ENCODE data around the gene CCDC157. TPM values are rescaled to one million over a fixed set of nuclear protein-coding genes. Genes with fewer than 3 reads are reported as not detected.

Gene CCDC157
- total RNA-seq, 1 donor: 2.9 TPM

DNA sequence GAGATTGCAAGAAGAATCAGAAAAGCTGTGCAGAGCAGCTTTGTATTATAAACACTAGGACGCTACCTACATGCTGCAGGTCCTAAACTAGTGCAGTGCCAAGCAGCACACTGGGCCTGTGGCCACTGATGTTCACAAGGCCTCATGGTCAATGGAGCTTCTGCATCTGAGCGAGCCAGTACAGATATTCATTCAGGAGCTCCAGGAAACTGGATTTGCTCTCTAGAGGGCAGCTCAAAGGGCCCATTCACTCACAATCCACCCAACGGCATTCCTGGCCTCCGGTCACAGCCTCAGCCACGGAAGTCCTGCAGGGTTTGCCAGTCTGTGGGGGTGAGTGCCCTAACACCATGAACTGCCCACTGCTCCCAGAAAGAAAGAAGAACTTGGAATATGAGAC lies 24.3 kb upstream of the CCDC157 start:
- no peak for DNase-seq (ENCODE audit: insufficient read length, low spot score, missing footprints)
- Histone ChIP-seq H3K27me3 (ENCODE audit: insufficient read depth, low read length) (no peaks in the 10 kb centered on the region), H3K4me1 (ENCODE audit: insufficient read depth, low read length) (no peaks in the 10 kb centered on the region), H3K27ac (ENCODE audit: low read depth, low read length) (no peak overlapping the region), H4K20me1 (ENCODE audit: insufficient read depth, low read length) (peaks cover 8% of the 10 kb centered on the region), H3K9me3 (ENCODE audit: low read depth, low read length) (no peaks in the 10 kb centered on the region), H2AFZ (ENCODE audit: low read length) (no peak overlapping the region), H3K4me2 (ENCODE audit: insufficient read depth, low read length) (no peak overlapping the region), H3K4me3 (ENCODE audit: insufficient read depth, low read length) (no peak overlapping the region), H3K79me2 (ENCODE audit: insufficient read depth, low read length) (no peaks in the 10 kb centered on the region), H3K36me3 (ENCODE audit: insufficient read depth, low read length) (peaks cover 70% of the 10 kb centered on the region)
- TF ChIP-seq, protein P1, sequence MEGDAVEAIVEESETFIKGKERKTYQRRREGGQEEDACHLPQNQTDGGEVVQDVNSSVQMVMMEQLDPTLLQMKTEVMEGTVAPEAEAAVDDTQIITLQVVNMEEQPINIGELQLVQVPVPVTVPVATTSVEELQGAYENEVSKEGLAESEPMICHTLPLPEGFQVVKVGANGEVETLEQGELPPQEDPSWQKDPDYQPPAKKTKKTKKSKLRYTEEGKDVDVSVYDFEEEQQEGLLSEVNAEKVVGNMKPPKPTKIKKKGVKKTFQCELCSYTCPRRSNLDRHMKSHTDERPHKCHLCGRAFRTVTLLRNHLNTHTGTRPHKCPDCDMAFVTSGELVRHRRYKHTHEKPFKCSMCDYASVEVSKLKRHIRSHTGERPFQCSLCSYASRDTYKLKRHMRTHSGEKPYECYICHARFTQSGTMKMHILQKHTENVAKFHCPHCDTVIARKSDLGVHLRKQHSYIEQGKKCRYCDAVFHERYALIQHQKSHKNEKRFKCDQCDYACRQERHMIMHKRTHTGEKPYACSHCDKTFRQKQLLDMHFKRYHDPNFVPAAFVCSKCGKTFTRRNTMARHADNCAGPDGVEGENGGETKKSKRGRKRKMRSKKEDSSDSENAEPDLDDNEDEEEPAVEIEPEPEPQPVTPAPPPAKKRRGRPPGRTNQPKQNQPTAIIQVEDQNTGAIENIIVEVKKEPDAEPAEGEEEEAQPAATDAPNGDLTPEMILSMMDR (IDR thresholded peaks at IDR 0.05; ENCODE audit: extremely low read depth, low read depth, low read length): no peak

DNA sequence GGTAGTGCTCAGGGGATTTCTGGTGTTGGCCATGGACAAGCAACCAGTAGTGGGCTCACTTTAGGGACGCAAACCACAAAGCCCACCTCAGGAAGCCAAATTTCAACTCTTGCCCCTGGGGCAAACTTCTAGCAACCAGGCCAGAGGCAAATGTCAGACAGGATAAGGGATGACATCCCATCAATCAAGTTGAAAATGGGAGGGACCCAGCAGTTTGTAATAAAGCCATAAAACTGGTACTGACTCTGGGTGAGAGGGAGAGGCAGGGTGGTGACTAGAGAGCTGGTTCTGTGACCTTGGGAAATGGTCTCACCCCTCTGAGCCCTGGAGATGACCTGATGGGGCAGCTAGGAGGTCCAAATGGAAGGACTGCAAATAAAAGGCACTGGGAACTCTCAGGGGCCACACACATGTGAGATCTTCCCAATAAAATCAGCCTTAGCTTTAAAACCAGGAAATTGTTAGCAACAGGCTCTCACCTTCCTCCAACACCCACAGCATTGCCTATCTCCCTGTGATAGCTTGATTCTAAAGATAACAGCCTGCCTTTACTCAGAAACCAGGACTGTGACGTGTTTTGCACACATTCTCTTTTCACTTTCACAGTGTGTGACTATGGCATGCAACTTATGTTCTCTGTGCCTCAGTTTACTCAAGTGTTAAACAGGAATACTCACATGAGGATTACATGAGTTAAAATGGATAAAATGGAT lies 23.7 kb upstream of the CCDC157 start:
- H3K79me2 ChIP-seq (ENCODE audit: insufficient read depth, low read length): no peaks in the 10 kb centered on the region

DNA sequence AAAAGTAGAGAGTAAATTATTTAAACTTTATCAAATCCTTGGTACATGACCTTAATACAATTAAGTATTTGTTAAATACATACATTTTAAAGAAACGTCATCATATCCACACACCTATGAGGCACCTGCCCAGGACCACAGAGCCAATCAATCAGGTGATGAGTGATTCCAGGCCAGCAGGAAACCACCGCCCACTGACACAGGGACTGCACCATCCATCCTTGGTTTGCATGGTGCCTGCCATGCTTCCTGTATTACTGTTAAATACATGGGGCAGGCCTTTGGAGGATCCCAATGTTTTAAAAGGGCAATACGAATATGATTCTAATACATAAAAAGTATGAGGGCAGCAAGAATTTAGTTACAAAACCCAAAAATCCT lies 23.1 kb upstream of the CCDC157 start:
- no peak overlapping the region for H2AFZ ChIP-seq (ENCODE audit: low read length)
- H3K27me3 ChIP-seq (ENCODE audit: insufficient read depth, low read length): no peaks in the 10 kb centered on the region
- peaks cover 81% of the 10 kb centered on the region for H3K36me3 ChIP-seq (ENCODE audit: insufficient read depth, low read length)
- no peak overlapping the region for H3K27ac ChIP-seq (ENCODE audit: low read depth, low read length)
- H3K4me2 ChIP-seq (ENCODE audit: insufficient read depth, low read length): no peak overlapping the region
- no peaks in the 10 kb centered on the region for H3K79me2 ChIP-seq (ENCODE audit: insufficient read depth, low read length)
- no peaks in the 10 kb centered on the region for H3K9me3 ChIP-seq (ENCODE audit: low read depth, low read length)
- H3K4me1 ChIP-seq (ENCODE audit: insufficient read depth, low read length): no peaks in the 10 kb centered on the region
- H3K4me3 ChIP-seq (ENCODE audit: insufficient read depth, low read length): no peak overlapping the region
- TF ChIP-seq, protein P1 (IDR thresholded peaks at IDR 0.05; ENCODE audit: extremely low read depth, low read depth, low read length): no peak
- no peak for DNase-seq (ENCODE audit: insufficient read length, low spot score, missing footprints)
- H4K20me1 ChIP-seq (ENCODE audit: insufficient read depth, low read length): peaks cover 8% of the 10 kb centered on the region

More for the DNA sequence above, 23.7 kb upstream of the CCDC157 start:
- no peak overlapping the region for H3K4me2 ChIP-seq (ENCODE audit: insufficient read depth, low read length)
- no peaks in the 10 kb centered on the region for H3K4me1 ChIP-seq (ENCODE audit: insufficient read depth, low read length)
- no peak overlapping the region for H3K27ac ChIP-seq (ENCODE audit: low read depth, low read length)
- H4K20me1 ChIP-seq (ENCODE audit: insufficient read depth, low read length): peaks cover 8% of the 10 kb centered on the region
- no peaks in the 10 kb centered on the region for H3K27me3 ChIP-seq (ENCODE audit: insufficient read depth, low read length)
- no peak for DNase-seq (ENCODE audit: insufficient read length, low spot score, missing footprints)
- H2AFZ ChIP-seq (ENCODE audit: low read length): no peak overlapping the region
- TF ChIP-seq, protein P1 (IDR thresholded peaks at IDR 0.05; ENCODE audit: extremely low read depth, low read depth, low read length): no peak
- no peak overlapping the region for H3K4me3 ChIP-seq (ENCODE audit: insufficient read depth, low read length)
- no peaks in the 10 kb centered on the region for H3K9me3 ChIP-seq (ENCODE audit: low read depth, low read length)
- peaks cover 76% of the 10 kb centered on the region for H3K36me3 ChIP-seq (ENCODE audit: insufficient read depth, low read length)

DNA sequence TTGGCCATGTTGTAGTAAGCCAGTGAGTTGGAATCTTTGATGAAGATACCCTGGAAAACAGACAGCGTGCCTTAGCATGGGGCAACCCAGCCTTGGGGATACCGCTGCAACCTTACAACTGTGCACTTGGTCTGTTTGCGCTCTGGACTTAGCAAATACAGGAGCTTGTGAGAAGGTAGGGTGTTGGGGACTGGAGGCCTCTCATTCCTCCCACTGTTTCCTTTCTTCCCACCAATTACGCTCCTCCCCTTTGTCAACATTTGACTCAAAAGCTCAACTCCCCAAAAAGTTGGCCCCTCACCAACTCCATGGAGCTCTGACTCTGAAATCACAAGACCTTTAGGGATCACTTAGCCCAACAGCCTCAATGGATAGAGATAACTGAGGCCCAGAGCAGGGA lies 22.2 kb upstream of the CCDC157 start:
- H3K79me2 ChIP-seq (ENCODE audit: insufficient read depth, low read length): no peaks in the 10 kb centered on the region
- no peak overlapping the region for H3K27ac ChIP-seq (ENCODE audit: low read depth, low read length)
- DNase-seq (ENCODE audit: insufficient read length, low spot score, missing footprints): peak; percentile 73
- no peaks in the 10 kb centered on the region for H3K27me3 ChIP-seq (ENCODE audit: insufficient read depth, low read length)
- no peak overlapping the region for H3K4me2 ChIP-seq (ENCODE audit: insufficient read depth, low read length)
- no peaks in the 10 kb centered on the region for H3K9me3 ChIP-seq (ENCODE audit: low read depth, low read length)
- peaks cover 8% of the 10 kb centered on the region for H4K20me1 ChIP-seq (ENCODE audit: insufficient read depth, low read length)
- H3K4me1 ChIP-seq (ENCODE audit: insufficient read depth, low read length): no peaks in the 10 kb centered on the region
- H2AFZ ChIP-seq (ENCODE audit: low read length): no peak overlapping the region
- no peak overlapping the region for H3K4me3 ChIP-seq (ENCODE audit: insufficient read depth, low read length)
- peaks cover 86% of the 10 kb centered on the region for H3K36me3 ChIP-seq (ENCODE audit: insufficient read depth, low read length)
- TF ChIP-seq, protein P1 (IDR thresholded peaks at IDR 0.05; ENCODE audit: extremely low read depth, low read depth, low read length): no peak
